GM12878 (cell line): ENCODE results near the gene FABP6. TPM values are rescaled to one million over a fixed set of nuclear protein-coding genes. Genes with fewer than 3 reads are reported as not detected.

Experiments
- ATAC-seq: fragments of 200-7000 bp; cut with Tn5 transposase; 3 replicates; pipeline ENCODE4 v1.9.1; 2020; ENCODE audit warnings: mild to moderate bottlenecking, moderate library complexity
- BruUV-seq: library from RNA; stranded (reverse); fragments of 400-500 nt; replicated peaks from 2 replicates; lab custom pipeline; 2021; lab: Mats Ljungman, UMichigan
- CTCF ChIA-PET: fragments of 300-600 bp; sonication (Branson Sonifier 250); formaldehyde crosslinking; extraction: SDS; loops from one replicate; lab custom pipeline; 2021; ENCODE audit warnings: inconsistent platforms; lab: Yijun Ruan, JAX
- POLR2A ChIA-PET: fragments of 350-600 bp; formaldehyde crosslinking; extraction: SDS; loops from one replicate; lab custom pipeline; 2021; ENCODE audit warnings: inconsistent platforms; lab: Charles Lee
- RAD21 ChIA-PET: fragments of 300-600 bp; sonication (Branson Sonifier 250); formaldehyde crosslinking; loops from one replicate; lab custom pipeline; 2023; ENCODE audit warnings: antibody characterized with exemption; ENCODE audit not compliant: unreplicated experiment; lab: Charles Lee
- SMC1A ChIA-PET: fragments of 300-600 bp; sonication (Branson Sonifier 250); formaldehyde crosslinking; loops from one replicate; lab custom pipeline; 2023; ENCODE audit not compliant: unreplicated experiment, uncharacterized antibody; lab: Charles Lee
- DNase-seq: peaks from one replicate; pipeline ENCODE4 v3.0.0-alpha.2; 2011; ENCODE audit warnings: low read depth, low spot score
- FAIRE-seq: peaks from 3 replicates; lab custom pipeline; 2011; peaks lifted over from hg19 to GRCh38; lab: Jason Lieb, UNC
- H2AFZ ChIP-seq: 2 replicates; pipeline ENCODE4 v1.6.0; 2011; ENCODE audit warnings: low read depth, low read length, control low read depth; ENCODE audit not compliant: control insufficient read depth
- H3K27ac ChIP-seq: 2 replicates; pipeline ENCODE4 v1.5.1; 2011; ENCODE audit warnings: control low read depth; ENCODE audit not compliant: control insufficient read depth, insufficient read depth
- H3K27me3 ChIP-seq, 2 experiments: replicated peaks in 1 of 2; 2 replicates each; pipeline versions ENCODE4 v1.6.0 to v1.6.1; 2011; ENCODE audit warnings: low read length in 1 of 2; ENCODE audit not compliant: control insufficient read depth in 2 of 2, insufficient read depth in 2 of 2
- H3K36me3 ChIP-seq, 2 experiments: 2 replicates each; pipeline ENCODE4 v1.5.1; 2011; ENCODE audit warnings: low read length in 1 of 2; ENCODE audit not compliant: control insufficient read depth in 2 of 2, insufficient read depth in 2 of 2
- H3K4me1 ChIP-seq: 2 replicates; pipeline ENCODE4 v1.6.1; 2011; ENCODE audit warnings: mild to moderate bottlenecking, low read length, moderate library complexity, mixed read lengths; ENCODE audit not compliant: control insufficient read depth, insufficient read depth
- H3K4me2 ChIP-seq: 2 replicates; pipeline ENCODE4 v1.6.0; 2011; ENCODE audit warnings: control low read depth; ENCODE audit not compliant: control insufficient read depth, insufficient read depth
- H3K4me3 ChIP-seq: fragments of 200-600 bp; sonication (generic); 2 replicates; pipeline ENCODE4 v1.5.1; 2016
- H3K79me2 ChIP-seq: 2 replicates; pipeline ENCODE4 v1.6.0; 2011; ENCODE audit warnings: low read length; ENCODE audit not compliant: control insufficient read depth, insufficient read depth
- H3K9ac ChIP-seq: 2 replicates; pipeline ENCODE4 v1.8.0; 2011; ENCODE audit warnings: low read length, control low read depth, mixed read lengths; ENCODE audit not compliant: control insufficient read depth, insufficient read depth
- H3K9me3 ChIP-seq: replicated peaks from 3 replicates; pipeline ENCODE4 v1.5.1; 2011; ENCODE audit warnings: mild to moderate bottlenecking, low read length; ENCODE audit not compliant: control insufficient read depth, insufficient read depth
- H4K20me1 ChIP-seq: 2 replicates; pipeline ENCODE4 v1.6.0; 2011; ENCODE audit not compliant: control insufficient read depth, insufficient read depth
- EP300 ChIP-seq, 2 experiments: fragments of 150-350 bp in 1 of 2; IDR thresholded peaks; 2 replicates each; pipeline ENCODE4 v1.6.1; 2011 to 2012; ENCODE audit warnings: low read depth in 2 of 2, low read length in 2 of 2, borderline replicate concordance in 1 of 2, improper control_type of control experiment in 1 of 2, inconsistent platforms in 1 of 2; ENCODE audit not compliant: control insufficient read depth in 1 of 2
- ESRRA ChIP-seq: IDR thresholded peaks from 2 replicates; pipeline ENCODE4 v1.6.1; 2012; ENCODE audit warnings: mild to moderate bottlenecking, low read length, improper control_type of control experiment
- IKZF1 ChIP-seq: fragments of 450-650 bp; conservative IDR thresholded peaks from 2 replicates; pipeline ENCODE4 v1.6.1; 2017; ENCODE audit warnings: antibody characterized with exemption, mild to moderate bottlenecking
- JUNB ChIP-seq: IDR thresholded peaks from 2 replicates; pipeline ENCODE4 v1.6.1; 2016; ENCODE audit warnings: antibody characterized with exemption, mild to moderate bottlenecking
- LARP7 ChIP-seq: fragments of 450-650 bp; IDR thresholded peaks from 2 replicates; pipeline ENCODE4 v1.6.1; 2017; ENCODE audit warnings: mild to moderate bottlenecking
- MXI1 ChIP-seq: fragments of 150-350 bp; IDR thresholded peaks from 2 replicates; pipeline ENCODE4 v1.6.1; 2011; ENCODE audit warnings: low read depth, mild to moderate bottlenecking, inconsistent platforms, low read length, improper control_type of control experiment
- NFIC ChIP-seq: IDR thresholded peaks from 2 replicates; pipeline ENCODE4 v1.6.1; 2012; ENCODE audit warnings: low read depth, mild to moderate bottlenecking, inconsistent platforms, low read length, moderate library complexity
- SMAD5 ChIP-seq: IDR thresholded peaks from 2 replicates; pipeline ENCODE4 v1.6.1; 2016; ENCODE audit warnings: antibody characterized with exemption, low read depth
- SP1 ChIP-seq: IDR thresholded peaks from one replicate; pipeline ENCODE4 v1.6.1; 2011; ENCODE audit warnings: low read depth, low read length
- SUPT20H ChIP-seq: IDR thresholded peaks from 2 replicates; pipeline ENCODE4 v1.6.1; 2011; ENCODE audit warnings: low read depth, mild to moderate bottlenecking, low read length, moderate library complexity, borderline replicate concordance; ENCODE audit not compliant: control insufficient read depth
- TCF12 ChIP-seq: IDR thresholded peaks from 2 replicates; pipeline ENCODE4 v1.6.1; 2011; ENCODE audit warnings: low read depth, mild to moderate bottlenecking, low read length
- ZNF217 ChIP-seq: fragments of 450-650 bp; IDR thresholded peaks from 2 replicates; pipeline ENCODE4 v1.6.1; 2017; ENCODE audit warnings: antibody characterized with exemption, mild to moderate bottlenecking
- WGBS: methylation state at CpG from one replicate; pipeline ENCODE4 v1.1.6; 2016; ENCODE audit warnings: low lambda C conversion rate; ENCODE audit not compliant: insufficient replicate concordance, insufficient coverage; ENCODE audit errors: missing lambda C conversion rate; 5-methylcytosine and 5-hydroxymethylcytosine counted together
- in situ Hi-C: fragments of 300-500 bp; cut with MboI; formaldehyde crosslinking; loops from 9 replicates; pipeline ENCODE4 v1.14.3; 2018; ENCODE audit warnings: mixed read lengths
- intact Hi-C: fragments of 100-400 bp; cut with micrococcal nuclease; formaldehyde crosslinking; loops from one replicate; pipeline ENCODE4 v1.14.2; 2022; ENCODE audit not compliant: unreplicated experiment
- polyA plus RNA-seq, 11 experiments: library from polyadenylated mRNA; depleted of rRNA in 4 of 11; unstranded in 6 of 11; stranded (reverse) in 5 of 11; fragments of >200 nt; fragmentation: Nextera tagmentation in 4 of 11; fragmentation: Illumina TruSeq in 1 of 11; extraction: Ambion mirVana in 4 of 11; extraction: Trizol in 1 of 11; gene quantifications; 1 replicate in 1 of 11; 2 replicates in 10 of 11; pipeline versions ENCODE4 v1.2.1 to v1.2.3, GENCODE V29; 2011 to 2016; ENCODE audit warnings: inconsistent platforms in 2 of 11, missing spikeins in 2 of 11, low read depth in 1 of 11
- total RNA-seq, 4 experiments: library from RNA; depleted of rRNA in 3 of 4; stranded (reverse); fragments of >200 nt in 3 of 4; fragmentation: Illumina TruSeq in 1 of 4; extraction: Trizol in 1 of 4; gene quantifications; 2 replicates each; pipeline versions ENCODE4 v1.2.1 to v1.2.3, GENCODE V29; 2013 to 2021
- TF ChIP-seq, protein P1 (sequence below): fragments of 450-650 bp; IDR thresholded peaks from 2 replicates; pipeline ENCODE4 v1.6.1; 2017; ENCODE audit warnings: mild to moderate bottlenecking, moderate library complexity
- TF ChIP-seq, protein P2 (sequence below): IDR thresholded peaks from 2 replicates; pipeline ENCODE4 v1.6.1; 2011; ENCODE audit warnings: borderline replicate concordance, low read depth, mild to moderate bottlenecking, moderate library complexity, low read length; ENCODE audit not compliant: insufficient read depth, poor library complexity, severe bottlenecking
- TF ChIP-seq, protein P3 (sequence below): fragments of 450-650 bp; formaldehyde crosslinking; IDR thresholded peaks from 2 replicates; pipeline ENCODE4 v1.4.0; 2020; ENCODE audit warnings: mild to moderate bottlenecking, moderate library complexity

The FABP6 gene
- total and polyA plus RNA-seq, 10 of the 15 experiments (the other 5 are each of a cell fraction or from before 2014, with no cell fraction given), result 0.66 to 8.1 (median 2.4) TPM

DNA sequence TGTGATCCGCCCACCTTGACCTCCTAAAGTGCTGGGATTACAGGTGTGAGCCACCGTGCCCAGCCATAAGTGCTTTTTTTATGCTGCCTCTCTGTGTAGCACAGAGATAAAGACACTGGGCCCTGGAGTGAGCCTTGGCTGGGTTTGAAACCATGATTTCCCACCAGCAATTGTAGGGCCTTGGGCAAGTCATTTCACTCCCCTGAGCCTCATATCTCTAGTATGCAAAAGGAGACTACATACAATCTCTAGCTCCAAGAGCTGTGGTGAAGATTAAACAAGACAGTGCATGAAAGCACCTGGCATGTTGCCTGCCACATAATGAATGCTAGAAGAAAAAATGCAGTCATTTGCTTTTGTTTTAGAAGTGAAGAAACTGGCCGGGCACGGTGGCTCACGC lies 3.9 kb downstream of the FABP6 start (continued):
- TF ChIP-seq SUPT20H (no peak), ZNF217 (no peak), SMAD5 (no peak), TCF12 (no peak), IKZF1 (0 out of 2 replicates have a peak, but pooled peaks have one; percentile 12), JUNB (peak; percentile 18; the same call in 1 of the 2 replicates)
- TF ChIP-seq, protein P1, sequence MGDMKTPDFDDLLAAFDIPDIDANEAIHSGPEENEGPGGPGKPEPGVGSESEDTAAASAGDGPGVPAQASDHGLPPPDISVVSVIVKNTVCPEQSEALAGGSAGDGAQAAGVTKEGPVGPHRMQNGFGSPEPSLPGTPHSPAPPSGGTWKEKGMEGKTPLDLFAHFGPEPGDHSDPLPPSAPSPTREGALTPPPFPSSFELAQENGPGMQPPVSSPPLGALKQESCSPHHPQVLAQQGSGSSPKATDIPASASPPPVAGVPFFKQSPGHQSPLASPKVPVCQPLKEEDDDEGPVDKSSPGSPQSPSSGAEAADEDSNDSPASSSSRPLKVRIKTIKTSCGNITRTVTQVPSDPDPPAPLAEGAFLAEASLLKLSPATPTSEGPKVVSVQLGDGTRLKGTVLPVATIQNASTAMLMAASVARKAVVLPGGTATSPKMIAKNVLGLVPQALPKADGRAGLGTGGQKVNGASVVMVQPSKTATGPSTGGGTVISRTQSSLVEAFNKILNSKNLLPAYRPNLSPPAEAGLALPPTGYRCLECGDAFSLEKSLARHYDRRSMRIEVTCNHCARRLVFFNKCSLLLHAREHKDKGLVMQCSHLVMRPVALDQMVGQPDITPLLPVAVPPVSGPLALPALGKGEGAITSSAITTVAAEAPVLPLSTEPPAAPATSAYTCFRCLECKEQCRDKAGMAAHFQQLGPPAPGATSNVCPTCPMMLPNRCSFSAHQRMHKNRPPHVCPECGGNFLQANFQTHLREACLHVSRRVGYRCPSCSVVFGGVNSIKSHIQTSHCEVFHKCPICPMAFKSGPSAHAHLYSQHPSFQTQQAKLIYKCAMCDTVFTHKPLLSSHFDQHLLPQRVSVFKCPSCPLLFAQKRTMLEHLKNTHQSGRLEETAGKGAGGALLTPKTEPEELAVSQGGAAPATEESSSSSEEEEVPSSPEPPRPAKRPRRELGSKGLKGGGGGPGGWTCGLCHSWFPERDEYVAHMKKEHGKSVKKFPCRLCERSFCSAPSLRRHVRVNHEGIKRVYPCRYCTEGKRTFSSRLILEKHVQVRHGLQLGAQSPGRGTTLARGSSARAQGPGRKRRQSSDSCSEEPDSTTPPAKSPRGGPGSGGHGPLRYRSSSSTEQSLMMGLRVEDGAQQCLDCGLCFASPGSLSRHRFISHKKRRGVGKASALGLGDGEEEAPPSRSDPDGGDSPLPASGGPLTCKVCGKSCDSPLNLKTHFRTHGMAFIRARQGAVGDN, result peak; percentile 58; the same call in 1 of the 2 replicates

DNA sequence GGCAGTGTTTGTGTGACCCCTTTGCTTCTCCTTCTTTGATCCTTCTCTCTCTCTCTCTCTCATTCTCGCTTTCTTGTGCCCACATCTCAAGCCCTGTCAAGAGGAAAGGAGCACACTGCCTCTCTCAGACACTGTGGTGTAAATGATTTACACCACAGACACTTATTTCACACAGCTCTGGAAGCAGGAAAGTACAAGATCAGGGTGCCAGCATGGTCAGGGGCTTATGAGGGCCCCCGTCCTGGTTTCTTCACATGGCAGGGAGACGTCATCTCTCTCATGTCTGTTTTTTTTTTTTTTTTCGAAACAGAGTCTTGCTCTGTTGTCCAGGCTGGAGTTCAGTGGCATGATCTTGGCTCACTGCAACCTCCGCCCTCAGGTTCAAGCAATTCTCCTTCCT lies 6.4 kb downstream of the FABP6 start:
- no TSS peak for BruUV-seq
- RAD21 ChIA-PET, result no interaction called here
- TF ChIP-seq, protein P2, sequence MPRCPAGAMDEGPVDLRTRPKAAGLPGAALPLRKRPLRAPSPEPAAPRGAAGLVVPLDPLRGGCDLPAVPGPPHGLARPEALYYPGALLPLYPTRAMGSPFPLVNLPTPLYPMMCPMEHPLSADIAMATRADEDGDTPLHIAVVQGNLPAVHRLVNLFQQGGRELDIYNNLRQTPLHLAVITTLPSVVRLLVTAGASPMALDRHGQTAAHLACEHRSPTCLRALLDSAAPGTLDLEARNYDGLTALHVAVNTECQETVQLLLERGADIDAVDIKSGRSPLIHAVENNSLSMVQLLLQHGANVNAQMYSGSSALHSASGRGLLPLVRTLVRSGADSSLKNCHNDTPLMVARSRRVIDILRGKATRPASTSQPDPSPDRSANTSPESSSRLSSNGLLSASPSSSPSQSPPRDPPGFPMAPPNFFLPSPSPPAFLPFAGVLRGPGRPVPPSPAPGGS, result no peak
- TF ChIP-seq EP300 (IDR thresholded peaks at IDR 0.05; ENCODE audit: borderline replicate concordance in 1 of 2, control insufficient read depth in 1 of 2, low read depth in 2 of 2, low read length in 2 of 2), result no peak
- no peak for TF ChIP-seq MXI1
- no peak for TF ChIP-seq NFIC
- no peak for TF ChIP-seq LARP7
- TF ChIP-seq, protein P3, sequence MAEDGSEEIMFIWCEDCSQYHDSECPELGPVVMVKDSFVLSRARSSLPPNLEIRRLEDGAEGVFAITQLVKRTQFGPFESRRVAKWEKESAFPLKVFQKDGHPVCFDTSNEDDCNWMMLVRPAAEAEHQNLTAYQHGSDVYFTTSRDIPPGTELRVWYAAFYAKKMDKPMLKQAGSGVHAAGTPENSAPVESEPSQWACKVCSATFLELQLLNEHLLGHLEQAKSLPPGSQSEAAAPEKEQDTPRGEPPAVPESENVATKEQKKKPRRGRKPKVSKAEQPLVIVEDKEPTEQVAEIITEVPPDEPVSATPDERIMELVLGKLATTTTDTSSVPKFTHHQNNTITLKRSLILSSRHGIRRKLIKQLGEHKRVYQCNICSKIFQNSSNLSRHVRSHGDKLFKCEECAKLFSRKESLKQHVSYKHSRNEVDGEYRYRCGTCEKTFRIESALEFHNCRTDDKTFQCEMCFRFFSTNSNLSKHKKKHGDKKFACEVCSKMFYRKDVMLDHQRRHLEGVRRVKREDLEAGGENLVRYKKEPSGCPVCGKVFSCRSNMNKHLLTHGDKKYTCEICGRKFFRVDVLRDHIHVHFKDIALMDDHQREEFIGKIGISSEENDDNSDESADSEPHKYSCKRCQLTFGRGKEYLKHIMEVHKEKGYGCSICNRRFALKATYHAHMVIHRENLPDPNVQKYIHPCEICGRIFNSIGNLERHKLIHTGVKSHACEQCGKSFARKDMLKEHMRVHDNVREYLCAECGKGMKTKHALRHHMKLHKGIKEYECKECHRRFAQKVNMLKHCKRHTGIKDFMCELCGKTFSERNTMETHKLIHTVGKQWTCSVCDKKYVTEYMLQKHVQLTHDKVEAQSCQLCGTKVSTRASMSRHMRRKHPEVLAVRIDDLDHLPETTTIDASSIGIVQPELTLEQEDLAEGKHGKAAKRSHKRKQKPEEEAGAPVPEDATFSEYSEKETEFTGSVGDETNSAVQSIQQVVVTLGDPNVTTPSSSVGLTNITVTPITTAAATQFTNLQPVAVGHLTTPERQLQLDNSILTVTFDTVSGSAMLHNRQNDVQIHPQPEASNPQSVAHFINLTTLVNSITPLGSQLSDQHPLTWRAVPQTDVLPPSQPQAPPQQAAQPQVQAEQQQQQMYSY, result no peak
- no peak for TF ChIP-seq SP1
- no peak for TF ChIP-seq ESRRA

More for the DNA sequence above, 6.4 kb downstream of the FABP6 start:
- H2AFZ ChIP-seq, result no peak overlapping the region
- 19% methylated on average over 5 of the region's 5 CpGs for WGBS
- in situ Hi-C loops, result no loop called here
- H3K79me2 ChIP-seq, result no peaks in the 10 kb centered on the region
- H4K20me1 ChIP-seq, result no peaks in the 10 kb centered on the region
- no peak for FAIRE-seq
- H3K4me2 ChIP-seq, result no peak overlapping the region
- H3K27ac ChIP-seq, result no peak overlapping the region
- H3K9ac ChIP-seq, result no peak overlapping the region
- H3K4me3 ChIP-seq, result no peak overlapping the region
- ChIA-PET POLR2A (interaction anchor here (0.6 kb wide), 1 partner anchor 19 kb away, joined by 5 read pairs; no protein-coding TSS in a partner anchor), CTCF (no interaction called here), SMC1A (no interaction called here)
- intact Hi-C loops, result no loop called here
- DNase-seq, result no peak
- H3K9me3 ChIP-seq, result no peaks in the 10 kb centered on the region
- H3K36me3 ChIP-seq, result no peaks in the 10 kb centered on the region
- peaks cover 24% of the 10 kb centered on the region for H3K4me1 ChIP-seq
- no peaks in the 10 kb centered on the region for H3K27me3 ChIP-seq
- ATAC-seq, result no peak
